GM23338 (cell line): ENCODE data around the gene ATG7. TPM values are rescaled to one million over a fixed set of nuclear protein-coding genes. Genes with fewer than 3 reads are reported as not detected.

ENCODE experiments used
- ATAC-seq: fragments of 200-7000 bp; cut with Tn5 transposase; 3 replicates; pipeline ENCODE4 v1.9.1; 2020
- DNase-seq: peaks from one replicate; pipeline ENCODE4 v3.0.0-alpha.2; 2015; ENCODE audit warnings: low spot score
- H2AFZ ChIP-seq: fragments of 200-600 bp; sonication (generic); 2 replicates; pipeline ENCODE4 v1.8.0; 2016; ENCODE audit warnings: antibody characterized with exemption, mild to moderate bottlenecking, moderate library complexity
- H3F3A ChIP-seq: fragments of 200-600 bp; sonication (generic); replicated peaks from 2 replicates; pipeline ENCODE4 v1.8.0; 2017; ENCODE audit warnings: antibody characterized with exemption, mixed run types, low read depth
- H3K27ac ChIP-seq: fragments of 200-600 bp; sonication (generic); 2 replicates; pipeline ENCODE4 v1.6.1; 2016; ENCODE audit warnings: low read depth
- H3K27me3 ChIP-seq: fragments of 200-600 bp; sonication (generic); 2 replicates; pipeline ENCODE4 v1.8.0; 2016; ENCODE audit warnings: mild to moderate bottlenecking, mixed run types, moderate library complexity; ENCODE audit not compliant: insufficient read depth
- H3K36me3 ChIP-seq: fragments of 200-600 bp; sonication (generic); 2 replicates; pipeline ENCODE4 v1.8.0; 2016; ENCODE audit warnings: mild to moderate bottlenecking; ENCODE audit not compliant: insufficient read depth
- H3K4me1 ChIP-seq: fragments of 200-600 bp; sonication (generic); 2 replicates; pipeline ENCODE4 v1.8.0; 2016; ENCODE audit warnings: mild to moderate bottlenecking, moderate library complexity; ENCODE audit not compliant: insufficient read depth
- H3K4me2 ChIP-seq: fragments of 200-600 bp; sonication (generic); 2 replicates; pipeline ENCODE4 v1.7.1; 2017; ENCODE audit warnings: mixed run types
- H3K4me3 ChIP-seq: fragments of 200-600 bp; sonication (generic); 2 replicates; pipeline ENCODE4 v1.6.1; 2016; ENCODE audit warnings: mixed run types
- H3K79me2 ChIP-seq: fragments of 200-600 bp; sonication (generic); replicated peaks from 2 replicates; pipeline ENCODE4 v1.8.0; 2017; ENCODE audit warnings: mild to moderate bottlenecking; ENCODE audit not compliant: insufficient read depth
- H3K9me2 ChIP-seq: fragments of 200-600 bp; sonication (generic); 2 replicates; pipeline ENCODE4 v1.8.0; 2017; ENCODE audit not compliant: insufficient read depth
- H4K20me1 ChIP-seq: fragments of 200-600 bp; sonication (generic); replicated peaks from 2 replicates; pipeline ENCODE4 v1.8.0; 2017; ENCODE audit warnings: mild to moderate bottlenecking; ENCODE audit not compliant: insufficient read depth
- H3K27ac Mint-ChIP-seq: 2 replicates; pipeline ENCODE4 v1.8.0; 2020; ENCODE audit warnings: inconsistent platforms, mild to moderate bottlenecking, moderate library complexity, mixed read lengths
- H3K27me3 Mint-ChIP-seq: 3 replicates; pipeline ENCODE4 v1.8.0; 2022; ENCODE audit warnings: low read depth, mild to moderate bottlenecking, moderate library complexity, mixed read lengths, inconsistent platforms; ENCODE audit not compliant: insufficient read depth, poor library complexity
- H3K36me3 Mint-ChIP-seq: 3 replicates; pipeline ENCODE4 v1.8.0; 2021; ENCODE audit warnings: low read depth, mild to moderate bottlenecking, inconsistent platforms, moderate library complexity, mixed read lengths
- H3K4me1 Mint-ChIP-seq: 3 replicates; pipeline ENCODE4 v1.8.0; 2020; ENCODE audit warnings: mild to moderate bottlenecking, inconsistent platforms, mixed read lengths
- H3K4me3 Mint-ChIP-seq: 3 replicates; pipeline ENCODE4 v1.8.0; 2021; ENCODE audit warnings: moderate library complexity, mild to moderate bottlenecking, inconsistent platforms, mixed read lengths
- H3K9me3 Mint-ChIP-seq: 3 replicates; pipeline ENCODE4 v1.8.0; 2020; ENCODE audit warnings: moderate library complexity, mild to moderate bottlenecking, inconsistent platforms, mixed read lengths
- CREB1 ChIP-seq: fragments of 250-450 bp; sonication (Bioruptor Pico); IDR thresholded peaks from 2 replicates; pipeline ENCODE4 v1.5.0; 2020; ENCODE audit warnings: low read depth, mild to moderate bottlenecking, moderate library complexity
- CTCF ChIP-seq, 2 experiments: fragments of 200-600 bp in 1 of 2; sonication (generic) in 1 of 2; conservative IDR thresholded peaks; 2 replicates each; pipeline versions ENCODE4 v1.5.1 to v1.6.1; 2016 to 2017; ENCODE audit warnings: antibody characterized with exemption in 2 of 2, low read depth in 2 of 2, mild to moderate bottlenecking in 2 of 2, moderate library complexity in 1 of 2
- ETS1 ChIP-seq: IDR thresholded peaks from 2 replicates; pipeline ENCODE4 v1.6.1; 2016; ENCODE audit warnings: antibody characterized with exemption
- EZH2 ChIP-seq: fragments of 200-600 bp; sonication (generic); IDR thresholded peaks from one replicate; pipeline ENCODE4 v1.8.0; 2017; ENCODE audit warnings: antibody characterized with exemption, mild to moderate bottlenecking, low read depth; ENCODE audit not compliant: unreplicated experiment
- EZH2phosphoT487 ChIP-seq: fragments of 200-600 bp; sonication (generic); IDR thresholded peaks from one replicate; pipeline ENCODE4 v1.8.1; 2018; ENCODE audit warnings: antibody characterized with exemption; ENCODE audit not compliant: unreplicated experiment
- JUNB ChIP-seq: IDR thresholded peaks from one replicate; pipeline ENCODE4 v1.6.1; 2016; ENCODE audit warnings: antibody characterized with exemption; ENCODE audit not compliant: unreplicated experiment
- NANOG ChIP-seq: IDR thresholded peaks from 2 replicates; pipeline ENCODE4 v1.6.1; 2016; ENCODE audit warnings: antibody characterized with exemption, borderline replicate concordance
- POLR2AphosphoS5 ChIP-seq: IDR thresholded peaks from 2 replicates; pipeline ENCODE4 v1.6.1; 2016; ENCODE audit warnings: antibody characterized with exemption, low read depth
- REST ChIP-seq: IDR thresholded peaks from one replicate; pipeline ENCODE4 v1.6.1; 2018; ENCODE audit warnings: antibody characterized with exemption; ENCODE audit not compliant: unreplicated experiment
- STAT1 ChIP-seq: IDR thresholded peaks from one replicate; pipeline ENCODE4 v1.6.1; 2016; ENCODE audit warnings: antibody characterized with exemption; ENCODE audit not compliant: unreplicated experiment
- ZNF114 ChIP-seq: fragments of 250-450 bp; sonication (Bioruptor Pico); IDR thresholded peaks from 2 replicates; pipeline ENCODE4 v1.5.0; 2020; ENCODE audit warnings: mild to moderate bottlenecking, moderate library complexity
- ZNF331 ChIP-seq: fragments of 250-450 bp; sonication (Bioruptor Pico); IDR thresholded peaks from 2 replicates; pipeline ENCODE4 v1.5.0; 2020; ENCODE audit warnings: low read depth, mild to moderate bottlenecking, moderate library complexity
- polyA plus RNA-seq: library from polyadenylated mRNA; unstranded; fragments of >200 nt; fragmentation: Nextera tagmentation; extraction: Ambion mirVana; gene quantifications from 2 replicates; pipeline ENCODE4 v1.2.1, GENCODE V29; 2016
- total RNA-seq: library from RNA; depleted of rRNA; stranded (reverse); fragments of >200 nt; shearing (Covaris generic); gene quantifications from 2 replicates; pipeline ENCODE4 v1.2.3, GENCODE V29; 2014
- TF ChIP-seq, protein P1 (sequence below): fragments of 250-450 bp; sonication (Bioruptor Pico); IDR thresholded peaks from 2 replicates; pipeline ENCODE4 v1.5.0; 2020; ENCODE audit warnings: mild to moderate bottlenecking, moderate library complexity

ATG7 gene
- total and polyA plus RNA-seq, 2 experiments from 2014 or later = 16.2 to 36.7 TPM

- Histone ChIP-seq H3K4me1 (no peaks in the 10 kb centered on the region), H3K9me2 (no peaks in the 10 kb centered on the region), H2AFZ (no peak overlapping the region), H3K27me3 (no peaks in the 10 kb centered on the region), H3K27ac (no peak overlapping the region), H4K20me1 (no peaks in the 10 kb centered on the region), H3K79me2 (no peaks in the 10 kb centered on the region), H3K36me3 (no peaks in the 10 kb centered on the region), H3F3A (no peaks in the 10 kb centered on the region), H3K4me3 (no peak overlapping the region), H3K4me2 (no peak overlapping the region)
- Mint-ChIP-seq H3K27ac (no peak overlapping the region), H3K27me3 (no peaks in the 10 kb centered on the region), H3K4me3 (no peak overlapping the region), H3K4me1 (no peaks in the 10 kb centered on the region), H3K36me3 (no peaks in the 10 kb centered on the region), H3K9me3 (no peaks in the 10 kb centered on the region)
- TF ChIP-seq ZNF114 (no peak), ETS1 (no peak), REST (no peak), POLR2AphosphoS5 (no peak), ZNF331 (CRISPR knock-in tag) (no peak), NANOG (no peak), JUNB (no peak), CREB1 (CRISPR knock-in tag) (no peak), CTCF (conservative IDR thresholded peaks at IDR 0.05; ENCODE audit: low read depth in 2 of 2) (no peak), EZH2phosphoT487 (no peak), EZH2 (no peak), STAT1 (no peak)
- TF ChIP-seq, protein P1, sequence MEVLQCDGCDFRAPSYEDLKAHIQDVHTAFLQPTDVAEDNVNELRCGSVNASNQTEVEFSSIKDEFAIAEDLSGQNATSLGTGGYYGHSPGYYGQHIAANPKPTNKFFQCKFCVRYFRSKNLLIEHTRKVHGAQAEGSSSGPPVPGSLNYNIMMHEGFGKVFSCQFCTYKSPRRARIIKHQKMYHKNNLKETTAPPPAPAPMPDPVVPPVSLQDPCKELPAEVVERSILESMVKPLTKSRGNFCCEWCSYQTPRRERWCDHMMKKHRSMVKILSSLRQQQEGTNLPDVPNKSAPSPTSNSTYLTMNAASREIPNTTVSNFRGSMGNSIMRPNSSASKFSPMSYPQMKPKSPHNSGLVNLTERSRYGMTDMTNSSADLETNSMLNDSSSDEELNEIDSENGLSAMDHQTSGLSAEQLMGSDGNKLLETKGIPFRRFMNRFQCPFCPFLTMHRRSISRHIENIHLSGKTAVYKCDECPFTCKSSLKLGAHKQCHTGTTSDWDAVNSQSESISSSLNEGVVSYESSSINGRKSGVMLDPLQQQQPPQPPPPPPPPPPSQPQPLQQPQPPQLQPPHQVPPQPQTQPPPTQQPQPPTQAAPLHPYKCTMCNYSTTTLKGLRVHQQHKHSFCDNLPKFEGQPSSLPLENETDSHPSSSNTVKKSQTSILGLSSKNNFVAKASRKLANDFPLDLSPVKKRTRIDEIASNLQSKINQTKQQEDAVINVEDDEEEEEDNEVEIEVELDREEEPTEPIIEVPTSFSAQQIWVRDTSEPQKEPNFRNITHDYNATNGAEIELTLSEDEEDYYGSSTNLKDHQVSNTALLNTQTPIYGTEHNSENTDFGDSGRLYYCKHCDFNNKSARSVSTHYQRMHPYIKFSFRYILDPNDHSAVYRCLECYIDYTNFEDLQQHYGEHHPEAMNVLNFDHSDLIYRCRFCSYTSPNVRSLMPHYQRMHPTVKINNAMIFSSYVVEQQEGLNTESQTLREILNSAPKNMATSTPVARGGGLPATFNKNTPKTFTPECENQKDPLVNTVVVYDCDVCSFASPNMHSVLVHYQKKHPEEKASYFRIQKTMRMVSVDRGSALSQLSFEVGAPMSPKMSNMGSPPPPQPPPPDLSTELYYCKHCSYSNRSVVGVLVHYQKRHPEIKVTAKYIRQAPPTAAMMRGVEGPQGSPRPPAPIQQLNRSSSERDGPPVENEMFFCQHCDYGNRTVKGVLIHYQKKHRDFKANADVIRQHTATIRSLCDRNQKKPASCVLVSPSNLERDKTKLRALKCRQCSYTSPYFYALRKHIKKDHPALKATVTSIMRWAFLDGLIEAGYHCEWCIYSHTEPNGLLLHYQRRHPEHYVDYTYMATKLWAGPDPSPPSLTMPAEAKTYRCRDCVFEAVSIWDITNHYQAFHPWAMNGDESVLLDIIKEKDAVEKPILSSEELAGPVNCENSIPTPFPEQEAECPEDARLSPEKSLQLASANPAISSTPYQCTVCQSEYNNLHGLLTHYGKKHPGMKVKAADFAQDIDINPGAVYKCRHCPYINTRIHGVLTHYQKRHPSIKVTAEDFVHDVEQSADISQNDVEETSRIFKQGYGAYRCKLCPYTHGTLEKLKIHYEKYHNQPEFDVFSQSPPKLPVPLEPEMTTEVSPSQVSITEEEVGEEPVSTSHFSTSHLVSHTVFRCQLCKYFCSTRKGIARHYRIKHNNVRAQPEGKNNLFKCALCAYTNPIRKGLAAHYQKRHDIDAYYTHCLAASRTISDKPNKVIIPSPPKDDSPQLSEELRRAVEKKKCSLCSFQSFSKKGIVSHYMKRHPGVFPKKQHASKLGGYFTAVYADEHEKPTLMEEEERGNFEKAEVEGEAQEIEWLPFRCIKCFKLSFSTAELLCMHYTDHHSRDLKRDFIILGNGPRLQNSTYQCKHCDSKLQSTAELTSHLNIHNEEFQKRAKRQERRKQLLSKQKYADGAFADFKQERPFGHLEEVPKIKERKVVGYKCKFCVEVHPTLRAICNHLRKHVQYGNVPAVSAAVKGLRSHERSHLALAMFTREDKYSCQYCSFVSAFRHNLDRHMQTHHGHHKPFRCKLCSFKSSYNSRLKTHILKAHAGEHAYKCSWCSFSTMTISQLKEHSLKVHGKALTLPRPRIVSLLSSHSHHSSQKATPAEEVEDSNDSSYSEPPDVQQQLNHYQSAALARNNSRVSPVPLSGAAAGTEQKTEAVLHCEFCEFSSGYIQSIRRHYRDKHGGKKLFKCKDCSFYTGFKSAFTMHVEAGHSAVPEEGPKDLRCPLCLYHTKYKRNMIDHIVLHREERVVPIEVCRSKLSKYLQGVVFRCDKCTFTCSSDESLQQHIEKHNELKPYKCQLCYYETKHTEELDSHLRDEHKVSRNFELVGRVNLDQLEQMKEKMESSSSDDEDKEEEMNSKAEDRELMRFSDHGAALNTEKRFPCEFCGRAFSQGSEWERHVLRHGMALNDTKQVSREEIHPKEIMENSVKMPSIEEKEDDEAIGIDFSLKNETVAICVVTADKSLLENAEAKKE (CRISPR knock-in tag) = no peak
- no peak for DNase-seq
- no peak for ATAC-seq
These were observed 180.1 kb downstream of the ATG7 start for GRCh38 chr3:11452312-11452711.
